ENCODE measurements around the gene UQCRC1.

DNA sequence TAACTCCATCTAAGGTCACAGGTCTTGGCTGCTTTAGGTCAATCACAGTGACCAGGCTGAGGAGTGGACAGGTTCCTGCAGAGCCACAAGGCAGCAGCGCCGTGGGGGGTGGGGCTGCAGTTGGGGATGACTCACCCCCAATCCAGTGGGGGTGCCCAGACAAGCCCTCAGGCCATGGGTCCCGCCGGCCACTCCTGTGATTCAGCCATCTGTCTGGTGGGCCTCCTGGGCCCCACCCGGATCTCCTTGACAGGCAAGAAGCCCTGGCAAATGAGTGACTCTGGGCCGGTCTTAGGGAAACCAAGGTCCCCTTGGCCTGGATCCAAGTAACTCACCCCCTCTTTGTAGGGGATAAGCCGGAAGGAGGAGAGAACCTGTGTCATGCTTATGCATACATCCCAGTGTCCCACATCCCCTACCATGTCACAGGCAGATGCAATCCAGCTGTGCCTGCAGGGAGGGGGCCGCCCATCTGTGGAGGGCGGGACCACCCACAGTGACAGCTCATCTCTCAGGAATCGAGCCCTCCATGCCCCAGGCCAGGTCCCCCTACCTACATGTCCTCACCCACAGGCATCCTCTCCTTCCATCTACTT lies 13.8 kb downstream of the UQCRC1 start:
- TF ChIP-seq POLR2A (IDR thresholded peaks at IDR 0.05) (no peak), EP300 (IDR thresholded peaks at IDR 0.05) (no peak)
- TF ChIP-seq, protein P1, sequence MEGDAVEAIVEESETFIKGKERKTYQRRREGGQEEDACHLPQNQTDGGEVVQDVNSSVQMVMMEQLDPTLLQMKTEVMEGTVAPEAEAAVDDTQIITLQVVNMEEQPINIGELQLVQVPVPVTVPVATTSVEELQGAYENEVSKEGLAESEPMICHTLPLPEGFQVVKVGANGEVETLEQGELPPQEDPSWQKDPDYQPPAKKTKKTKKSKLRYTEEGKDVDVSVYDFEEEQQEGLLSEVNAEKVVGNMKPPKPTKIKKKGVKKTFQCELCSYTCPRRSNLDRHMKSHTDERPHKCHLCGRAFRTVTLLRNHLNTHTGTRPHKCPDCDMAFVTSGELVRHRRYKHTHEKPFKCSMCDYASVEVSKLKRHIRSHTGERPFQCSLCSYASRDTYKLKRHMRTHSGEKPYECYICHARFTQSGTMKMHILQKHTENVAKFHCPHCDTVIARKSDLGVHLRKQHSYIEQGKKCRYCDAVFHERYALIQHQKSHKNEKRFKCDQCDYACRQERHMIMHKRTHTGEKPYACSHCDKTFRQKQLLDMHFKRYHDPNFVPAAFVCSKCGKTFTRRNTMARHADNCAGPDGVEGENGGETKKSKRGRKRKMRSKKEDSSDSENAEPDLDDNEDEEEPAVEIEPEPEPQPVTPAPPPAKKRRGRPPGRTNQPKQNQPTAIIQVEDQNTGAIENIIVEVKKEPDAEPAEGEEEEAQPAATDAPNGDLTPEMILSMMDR (IDR thresholded peaks at IDR 0.05), result no peak

Measured in upper lobe of left lung (tissue), 4 donors.